Type B pancreatic cell (in vitro differentiated cells): ENCODE data around the gene CCDC68. TPM values are rescaled to one million over a fixed set of nuclear protein-coding genes. Genes with fewer than 3 reads are reported as not detected.

Source experiments
- DNase-seq: peaks from one replicate; pipeline ENCODE4 v3.0.0; 2021; ENCODE audit warnings: mixed read lengths; ENCODE audit not compliant: unreplicated experiment; ENCODE audit errors: extremely low spot score
- H3K27ac Mint-ChIP-seq: 2 replicates; pipeline ENCODE4 v1.8.0; 2021; ENCODE audit warnings: mild to moderate bottlenecking, mixed read lengths
- H3K27me3 Mint-ChIP-seq: 2 replicates; pipeline ENCODE4 v1.8.0; 2021; ENCODE audit warnings: mixed read lengths
- H3K36me3 Mint-ChIP-seq: 2 replicates; pipeline ENCODE4 v1.8.0; 2021; ENCODE audit warnings: mixed read lengths
- H3K4me1 Mint-ChIP-seq: one replicate; pipeline ENCODE4 v1.8.0; 2021; ENCODE audit warnings: mixed read lengths; ENCODE audit not compliant: unreplicated experiment
- H3K4me3 Mint-ChIP-seq: 2 replicates; pipeline ENCODE4 v1.8.0; 2021; ENCODE audit warnings: mild to moderate bottlenecking, mixed read lengths
- H3K9me3 Mint-ChIP-seq: 2 replicates; pipeline ENCODE4 v1.8.0; 2021; ENCODE audit warnings: mixed read lengths
- CTCF ChIP-seq: fragments of 200-600 bp; sonication (generic); conservative IDR thresholded peaks from 2 replicates; pipeline ENCODE4 v1.5.0; 2021; ENCODE audit warnings: antibody characterized with exemption, mild to moderate bottlenecking
- total RNA-seq: library from RNA; stranded (reverse); gene quantifications from 2 replicates; pipeline ENCODE4 v1.2.1, GENCODE V29; 2021; ENCODE audit warnings: low replicate concordance

The CCDC68 gene
- total RNA-seq, 1 donor from 2014 or later = not detected

- Mint-ChIP-seq H3K4me3 (no peak overlapping the region), H3K27me3 (peaks cover 16% of the 10 kb centered on the region), H3K27ac (no peak overlapping the region), H3K36me3 (peaks cover 5% of the 10 kb centered on the region), H3K4me1 (peaks cover 18% of the 10 kb centered on the region), H3K9me3 (no peaks in the 10 kb centered on the region)
- TF ChIP-seq CTCF = no peak
- no peak for DNase-seq
Measured at GRCh38 chr18:54877076-54877475, 82.2 kb downstream of the CCDC68 start.

GRCh38 chr18:54875063-54875462, 84.2 kb downstream of the CCDC68 start:
- Mint-ChIP-seq H3K4me3 (no peak overlapping the region), H3K27me3 (peaks cover 14% of the 10 kb centered on the region), H3K27ac (no peak overlapping the region), H3K9me3 (no peaks in the 10 kb centered on the region), H3K4me1 (peaks cover 5% of the 10 kb centered on the region), H3K36me3 (no peaks in the 10 kb centered on the region)
- no peak for DNase-seq
- TF ChIP-seq CTCF = no peak

GRCh38 chr18:54873884-54874255, 85.4 kb downstream of the CCDC68 start:
- Mint-ChIP-seq H3K4me3 (no peak overlapping the region), H3K4me1 (no peaks in the 10 kb centered on the region), H3K36me3 (no peaks in the 10 kb centered on the region), H3K9me3 (no peaks in the 10 kb centered on the region), H3K27me3 (peaks cover 14% of the 10 kb centered on the region), H3K27ac (no peak overlapping the region)
- no peak for TF ChIP-seq CTCF
- DNase-seq = no peak

- Mint-ChIP-seq H3K4me1 (no peaks in the 10 kb centered on the region), H3K27me3 (peaks cover 17% of the 10 kb centered on the region), H3K4me3 (no peak overlapping the region), H3K9me3 (no peaks in the 10 kb centered on the region), H3K27ac (no peak overlapping the region), H3K36me3 (no peaks in the 10 kb centered on the region)
- no peak for DNase-seq
- TF ChIP-seq CTCF = no peak
Measured at GRCh38 chr18:54872681-54873080, 86.6 kb downstream of the CCDC68 start.

GRCh38 chr18:54871231-54871630, 88.0 kb downstream of the CCDC68 start:
- no peak for TF ChIP-seq CTCF
- Mint-ChIP-seq H3K27ac (no peak overlapping the region), H3K4me3 (no peak overlapping the region), H3K9me3 (no peaks in the 10 kb centered on the region), H3K36me3 (no peaks in the 10 kb centered on the region), H3K4me1 (no peaks in the 10 kb centered on the region), H3K27me3 (peaks cover 17% of the 10 kb centered on the region)
- DNase-seq = no peak

- Mint-ChIP-seq H3K4me1 (no peaks in the 10 kb centered on the region), H3K4me3 (no peak overlapping the region), H3K27me3 (peaks cover 9% of the 10 kb centered on the region), H3K27ac (no peak overlapping the region), H3K9me3 (no peaks in the 10 kb centered on the region), H3K36me3 (no peaks in the 10 kb centered on the region)
- DNase-seq = no peak
- no peak for TF ChIP-seq CTCF
Measured at GRCh38 chr18:54867131-54867530, 92.1 kb downstream of the CCDC68 start.
